SHP77 treated with DMSO at 0.1 percent for 48 hours (cell line): ENCODE results near the gene SALL4.

Experiments used
- DNase-seq: peaks from one replicate; lab custom pipeline; 2025; lab: John Stamatoyannopoulos, UW

SALL4 gene

GRCh38 chr20:51735728-51736600, 66.4 kb downstream of the SALL4 start:
- no peak for DNase-seq

- no peak for DNase-seq
Observed at GRCh38 chr20:51734876-51735720, 67.2 kb downstream of the SALL4 start.

DNA sequence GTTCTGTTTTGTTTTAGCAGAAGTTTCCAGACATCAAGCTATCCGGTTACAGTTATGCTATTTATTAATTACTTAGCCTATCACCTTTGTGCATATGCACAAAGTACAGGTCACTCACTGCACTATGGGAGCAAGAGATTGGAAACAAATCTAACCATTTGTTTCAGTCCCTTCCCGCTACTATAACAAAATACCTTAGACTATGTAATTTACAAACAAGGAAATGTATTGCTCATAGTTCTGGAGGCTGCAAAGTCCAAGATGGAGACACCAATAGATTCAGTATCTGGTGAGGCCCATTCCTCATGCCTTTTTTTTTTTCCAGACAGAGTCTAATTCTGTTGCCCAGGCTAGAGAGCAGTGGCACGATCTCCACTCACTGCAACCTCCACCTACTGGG, 69.3 kb downstream of the SALL4 start:
- DNase-seq: no peak
